GM23338 (cell line): ENCODE measurements around the gene RAB27B. TPM values are rescaled to one million over a fixed set of nuclear protein-coding genes. Genes with fewer than 3 reads are reported as not detected.

Experiments
- ATAC-seq: fragments of 200-7000 bp; cut with Tn5 transposase; 3 replicates; pipeline ENCODE4 v1.9.1; 2020
- DNase-seq: peaks from one replicate; pipeline ENCODE4 v3.0.0-alpha.2; 2015; ENCODE audit warnings: low spot score
- H2AFZ ChIP-seq: fragments of 200-600 bp; sonication (generic); 2 replicates; pipeline ENCODE4 v1.8.0; 2016; ENCODE audit warnings: antibody characterized with exemption, mild to moderate bottlenecking, moderate library complexity
- H3F3A ChIP-seq: fragments of 200-600 bp; sonication (generic); replicated peaks from 2 replicates; pipeline ENCODE4 v1.8.0; 2017; ENCODE audit warnings: antibody characterized with exemption, mixed run types, low read depth
- H3K27ac ChIP-seq: fragments of 200-600 bp; sonication (generic); 2 replicates; pipeline ENCODE4 v1.6.1; 2016; ENCODE audit warnings: low read depth
- H3K27me3 ChIP-seq: fragments of 200-600 bp; sonication (generic); 2 replicates; pipeline ENCODE4 v1.8.0; 2016; ENCODE audit warnings: mild to moderate bottlenecking, mixed run types, moderate library complexity; ENCODE audit not compliant: insufficient read depth
- H3K36me3 ChIP-seq: fragments of 200-600 bp; sonication (generic); 2 replicates; pipeline ENCODE4 v1.8.0; 2016; ENCODE audit warnings: mild to moderate bottlenecking; ENCODE audit not compliant: insufficient read depth
- H3K4me1 ChIP-seq: fragments of 200-600 bp; sonication (generic); 2 replicates; pipeline ENCODE4 v1.8.0; 2016; ENCODE audit warnings: mild to moderate bottlenecking, moderate library complexity; ENCODE audit not compliant: insufficient read depth
- H3K4me2 ChIP-seq: fragments of 200-600 bp; sonication (generic); 2 replicates; pipeline ENCODE4 v1.7.1; 2017; ENCODE audit warnings: mixed run types
- H3K4me3 ChIP-seq: fragments of 200-600 bp; sonication (generic); 2 replicates; pipeline ENCODE4 v1.6.1; 2016; ENCODE audit warnings: mixed run types
- H3K79me2 ChIP-seq: fragments of 200-600 bp; sonication (generic); replicated peaks from 2 replicates; pipeline ENCODE4 v1.8.0; 2017; ENCODE audit warnings: mild to moderate bottlenecking; ENCODE audit not compliant: insufficient read depth
- H3K9me2 ChIP-seq: fragments of 200-600 bp; sonication (generic); 2 replicates; pipeline ENCODE4 v1.8.0; 2017; ENCODE audit not compliant: insufficient read depth
- H4K20me1 ChIP-seq: fragments of 200-600 bp; sonication (generic); replicated peaks from 2 replicates; pipeline ENCODE4 v1.8.0; 2017; ENCODE audit warnings: mild to moderate bottlenecking; ENCODE audit not compliant: insufficient read depth
- H3K27ac Mint-ChIP-seq: 2 replicates; pipeline ENCODE4 v1.8.0; 2020; ENCODE audit warnings: inconsistent platforms, mild to moderate bottlenecking, moderate library complexity, mixed read lengths
- H3K27me3 Mint-ChIP-seq: 3 replicates; pipeline ENCODE4 v1.8.0; 2022; ENCODE audit warnings: low read depth, mild to moderate bottlenecking, moderate library complexity, mixed read lengths, inconsistent platforms; ENCODE audit not compliant: insufficient read depth, poor library complexity
- H3K36me3 Mint-ChIP-seq: 3 replicates; pipeline ENCODE4 v1.8.0; 2021; ENCODE audit warnings: low read depth, mild to moderate bottlenecking, inconsistent platforms, moderate library complexity, mixed read lengths
- H3K4me1 Mint-ChIP-seq: 3 replicates; pipeline ENCODE4 v1.8.0; 2020; ENCODE audit warnings: mild to moderate bottlenecking, inconsistent platforms, mixed read lengths
- H3K4me3 Mint-ChIP-seq: 3 replicates; pipeline ENCODE4 v1.8.0; 2021; ENCODE audit warnings: moderate library complexity, mild to moderate bottlenecking, inconsistent platforms, mixed read lengths
- H3K9me3 Mint-ChIP-seq: 3 replicates; pipeline ENCODE4 v1.8.0; 2020; ENCODE audit warnings: moderate library complexity, mild to moderate bottlenecking, inconsistent platforms, mixed read lengths
- CTCF ChIP-seq, 2 experiments: fragments of 200-600 bp in 1 of 2; sonication (generic) in 1 of 2; conservative IDR thresholded peaks; 2 replicates each; pipeline versions ENCODE4 v1.5.1 to v1.6.1; 2016 to 2017; ENCODE audit warnings: antibody characterized with exemption in 2 of 2, low read depth in 2 of 2, mild to moderate bottlenecking in 2 of 2, moderate library complexity in 1 of 2
- EZH2 ChIP-seq: fragments of 200-600 bp; sonication (generic); IDR thresholded peaks from one replicate; pipeline ENCODE4 v1.8.0; 2017; ENCODE audit warnings: antibody characterized with exemption, mild to moderate bottlenecking, low read depth; ENCODE audit not compliant: unreplicated experiment
- EZH2phosphoT487 ChIP-seq: fragments of 200-600 bp; sonication (generic); IDR thresholded peaks from one replicate; pipeline ENCODE4 v1.8.1; 2018; ENCODE audit warnings: antibody characterized with exemption; ENCODE audit not compliant: unreplicated experiment
- JUNB ChIP-seq: IDR thresholded peaks from one replicate; pipeline ENCODE4 v1.6.1; 2016; ENCODE audit warnings: antibody characterized with exemption; ENCODE audit not compliant: unreplicated experiment
- POLR2AphosphoS5 ChIP-seq: IDR thresholded peaks from 2 replicates; pipeline ENCODE4 v1.6.1; 2016; ENCODE audit warnings: antibody characterized with exemption, low read depth
- REST ChIP-seq: IDR thresholded peaks from one replicate; pipeline ENCODE4 v1.6.1; 2018; ENCODE audit warnings: antibody characterized with exemption; ENCODE audit not compliant: unreplicated experiment
- ZNF114 ChIP-seq: fragments of 250-450 bp; sonication (Bioruptor Pico); IDR thresholded peaks from 2 replicates; pipeline ENCODE4 v1.5.0; 2020; ENCODE audit warnings: mild to moderate bottlenecking, moderate library complexity
- polyA plus RNA-seq: library from polyadenylated mRNA; unstranded; fragments of >200 nt; fragmentation: Nextera tagmentation; extraction: Ambion mirVana; gene quantifications from 2 replicates; pipeline ENCODE4 v1.2.1, GENCODE V29; 2016
- total RNA-seq: library from RNA; depleted of rRNA; stranded (reverse); fragments of >200 nt; shearing (Covaris generic); gene quantifications from 2 replicates; pipeline ENCODE4 v1.2.3, GENCODE V29; 2014

The RAB27B gene
- total and polyA plus RNA-seq, 2 experiments from 2014 or later, result 0.13 to 0.56 TPM

GRCh38 chr18:54798186-54798585 lies 30.1 kb upstream of the RAB27B start:
- H3K4me1 Mint-ChIP-seq, result no peaks in the 10 kb centered on the region

DNA sequence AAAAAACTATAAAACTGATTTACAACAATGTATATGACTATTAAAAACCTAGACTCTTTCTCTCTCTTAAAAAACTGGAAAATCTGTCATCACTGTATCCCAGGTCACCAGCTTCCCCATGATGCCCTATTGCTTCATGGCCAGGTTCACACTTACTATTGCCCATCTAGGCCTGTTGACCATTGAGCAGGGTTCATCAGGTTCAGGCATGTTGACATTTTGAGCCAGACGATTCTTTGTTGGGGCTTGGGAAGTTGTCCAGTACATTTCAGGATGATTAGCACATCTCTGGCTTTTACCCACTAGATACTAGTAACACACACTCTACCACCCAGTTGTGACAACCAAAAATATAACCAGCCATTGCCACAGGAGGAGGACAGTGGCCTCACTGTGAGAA lies 26.9 kb upstream of the RAB27B start:
- DNase-seq (no peak), ATAC-seq (no peak)
- no peak overlapping the region for H3K4me2 ChIP-seq
- TF ChIP-seq EZH2 (no peak), EZH2phosphoT487 (no peak), ZNF114 (CRISPR knock-in tag) (no peak), JUNB (no peak), POLR2AphosphoS5 (no peak), CTCF (conservative IDR thresholded peaks at IDR 0.05; ENCODE audit: low read depth in 2 of 2) (no peak)
- Mint-ChIP-seq H3K4me1 (no peaks in the 10 kb centered on the region), H3K27ac (no peak overlapping the region), H3K36me3 (no peaks in the 10 kb centered on the region), H3K27me3 (no peaks in the 10 kb centered on the region), H3K9me3 (no peaks in the 10 kb centered on the region), H3K4me3 (no peak overlapping the region)
- H4K20me1 ChIP-seq, result no peaks in the 10 kb centered on the region
- H3K9me2 ChIP-seq, result peaks cover 5% of the 10 kb centered on the region; the same call in 1 of the 2 replicates
- H3K27ac ChIP-seq, result no peak overlapping the region
- no peaks in the 10 kb centered on the region for H3K27me3 ChIP-seq
- no peaks in the 10 kb centered on the region for H3K36me3 ChIP-seq
- H3K79me2 ChIP-seq, result no peaks in the 10 kb centered on the region
- no peak overlapping the region for H2AFZ ChIP-seq
- H3K4me1 ChIP-seq, result no peaks in the 10 kb centered on the region
- no peaks in the 10 kb centered on the region for H3F3A ChIP-seq
- no peak overlapping the region for H3K4me3 ChIP-seq

More at GRCh38 chr18:54798186-54798585, 30.1 kb upstream of the RAB27B start:
- TF ChIP-seq JUNB, result no peak
- no peak for TF ChIP-seq REST
- DNase-seq (no peak), ATAC-seq (no peak)
- H3K27me3 Mint-ChIP-seq, result no peaks in the 10 kb centered on the region
- Histone ChIP-seq H2AFZ (peak overlapping the region; percentile 25; the same call in 1 of the 2 replicates), H3K9me2 (peaks cover 5% of the 10 kb centered on the region; the same call in 1 of the 2 replicates), H3F3A (no peaks in the 10 kb centered on the region), H3K4me2 (no peak overlapping the region), H3K27me3 (no peaks in the 10 kb centered on the region), H3K4me3 (no peak overlapping the region), H3K27ac (no peak overlapping the region), H3K4me1 (no peaks in the 10 kb centered on the region), H3K36me3 (no peaks in the 10 kb centered on the region), H4K20me1 (no peaks in the 10 kb centered on the region), H3K79me2 (no peaks in the 10 kb centered on the region)
- H3K36me3 Mint-ChIP-seq, result no peaks in the 10 kb centered on the region
- H3K27ac Mint-ChIP-seq, result no peak overlapping the region
- no peaks in the 10 kb centered on the region for H3K9me3 Mint-ChIP-seq
- no peak overlapping the region for H3K4me3 Mint-ChIP-seq
